Gastrocnemius medialis (tissue), 4 donors: ENCODE measurements around the gene RNF141.

Experiments used
- CTCF ChIP-seq, 5 experiments: fragments of 450-650 bp in 3 of 5; fragments of 200-600 bp in 2 of 5; sonication (generic) in 2 of 5; IDR thresholded peaks in 4 of 5; conservative IDR thresholded peaks in 1 of 5; 1 replicate in 4 of 5; 2 replicates in 1 of 5; pipeline ENCODE4 v1.5.1; 2016 to 2019; ENCODE audit warnings: antibody characterized with exemption in 5 of 5, mild to moderate bottlenecking in 3 of 5, moderate library complexity in 3 of 5
- POLR2A ChIP-seq, 2 donors: fragments of 450-650 bp; IDR thresholded peaks; one replicate each; pipeline ENCODE4 v1.6.1; 2017; ENCODE audit warnings: antibody characterized with exemption in 2 of 2, mild to moderate bottlenecking in 2 of 2, moderate library complexity in 2 of 2

- no peak for TF ChIP-seq CTCF (IDR thresholded peaks at IDR 0.05 in 4 of 5, conservative IDR thresholded peaks at IDR 0.05 in 1 of 5)
- no peak for TF ChIP-seq POLR2A (IDR thresholded peaks at IDR 0.05)
Observed at GRCh38 chr11:10551290-10551592, 10.3 kb upstream of the RNF141 start.
